Liver (tissue), 9 donors: ENCODE data around the gene LRRN2. TPM values are rescaled to one million over a fixed set of nuclear protein-coding genes. Genes with fewer than 3 reads are reported as not detected.

ENCODE experiments used
- DNase-seq: peaks from one replicate; pipeline ENCODE4 v3.0.0-alpha.2; 2017; ENCODE audit warnings: low spot score
- H3K27ac ChIP-seq, 2 donors: one replicate each; pipeline ENCODE4 v1.7.0; 2013; ENCODE audit warnings: inconsistent platforms in 2 of 2, low read length in 2 of 2, control low read depth in 1 of 2, low read depth in 1 of 2, mild to moderate bottlenecking in 1 of 2
- H3K27me3 ChIP-seq, 4 donors: one replicate each; pipeline versions ENCODE4 v1.6.1 to v1.7.0; 2013; ENCODE audit warnings: low read length in 3 of 4, inconsistent platforms in 1 of 4, mild to moderate bottlenecking in 1 of 4, moderate library complexity in 1 of 4; ENCODE audit not compliant: control insufficient read depth in 4 of 4, insufficient read depth in 4 of 4
- H3K36me3 ChIP-seq, 4 donors: one replicate each; pipeline versions ENCODE4 v1.6.1 to v1.7.0; 2013; ENCODE audit warnings: low read length in 3 of 4, mild to moderate bottlenecking in 3 of 4, low read depth in 1 of 4, moderate library complexity in 1 of 4; ENCODE audit not compliant: control insufficient read depth in 4 of 4, insufficient read depth in 3 of 4
- H3K4me1 ChIP-seq, 4 donors: one replicate each; pipeline versions ENCODE4 v1.6.1 to v1.7.0; 2013; ENCODE audit warnings: low read length in 3 of 4, mild to moderate bottlenecking in 3 of 4, moderate library complexity in 1 of 4; ENCODE audit not compliant: control insufficient read depth in 4 of 4, insufficient read depth in 4 of 4
- H3K4me3 ChIP-seq, 3 donors: one replicate each; pipeline versions ENCODE4 v1.6.1 to v1.7.0; 2013; ENCODE audit warnings: low read length in 3 of 3, control low read depth in 1 of 3, low read depth in 1 of 3, mild to moderate bottlenecking in 1 of 3
- H3K9ac ChIP-seq, 2 donors: one replicate each; pipeline ENCODE4 v1.7.0; 2013; ENCODE audit warnings: low read length in 2 of 2, mild to moderate bottlenecking in 2 of 2, moderate library complexity in 2 of 2, control low read depth in 1 of 2, low read depth in 1 of 2
- H3K9me3 ChIP-seq, 4 donors: one replicate each; pipeline versions ENCODE4 v1.6.1 to v1.7.0; 2013; ENCODE audit warnings: low read length in 3 of 4; ENCODE audit not compliant: control insufficient read depth in 4 of 4
- EGR1 ChIP-seq, 2 donors: IDR thresholded peaks; 2 replicates each; pipeline ENCODE4 v1.6.1; 2016 to 2018; ENCODE audit warnings: antibody characterized with exemption in 2 of 2, low read depth in 2 of 2
- FOXA1 ChIP-seq: IDR thresholded peaks from 2 replicates; pipeline ENCODE4 v1.6.1; 2016; ENCODE audit warnings: antibody characterized with exemption
- FOXA2 ChIP-seq: IDR thresholded peaks from 2 replicates; pipeline ENCODE4 v1.6.1; 2016; ENCODE audit warnings: antibody characterized with exemption
- GABPA ChIP-seq, 2 donors: IDR thresholded peaks in 1 of 2; conservative IDR thresholded peaks in 1 of 2; 2 replicates each; pipeline ENCODE4 v1.6.1; 2016; ENCODE audit warnings: antibody characterized with exemption in 2 of 2, mild to moderate bottlenecking in 1 of 2, moderate library complexity in 1 of 2
- HNF4A ChIP-seq, 2 donors: conservative IDR thresholded peaks; 2 replicates each; pipeline ENCODE4 v1.6.1; 2016; ENCODE audit warnings: antibody characterized with exemption in 2 of 2, mild to moderate bottlenecking in 2 of 2
- HNF4G ChIP-seq: IDR thresholded peaks from 2 replicates; pipeline ENCODE4 v1.6.1; 2016; ENCODE audit warnings: antibody characterized with exemption
- JUND ChIP-seq, 2 donors: IDR thresholded peaks; 2 replicates each; pipeline ENCODE4 v1.6.1; 2016; ENCODE audit warnings: antibody characterized with exemption in 2 of 2
- NR2F2 ChIP-seq: IDR thresholded peaks from 2 replicates; pipeline ENCODE4 v1.6.1; 2016; ENCODE audit warnings: antibody characterized with exemption
- RAD21 ChIP-seq, 2 donors: IDR thresholded peaks; 2 replicates each; pipeline ENCODE4 v1.6.1; 2016; ENCODE audit warnings: antibody characterized with exemption in 2 of 2, mild to moderate bottlenecking in 2 of 2
- REST ChIP-seq: IDR thresholded peaks from 2 replicates; pipeline ENCODE4 v1.6.1; 2016; ENCODE audit warnings: antibody characterized with exemption, mild to moderate bottlenecking
- RXRA ChIP-seq, 2 donors: IDR thresholded peaks; 2 replicates each; pipeline ENCODE4 v1.6.1; 2017 to 2018; ENCODE audit warnings: antibody characterized with exemption in 2 of 2, mild to moderate bottlenecking in 1 of 2
- SP1 ChIP-seq: IDR thresholded peaks from 2 replicates; pipeline ENCODE4 v1.6.1; 2018; ENCODE audit warnings: antibody characterized with exemption, mild to moderate bottlenecking
- TAF1 ChIP-seq: conservative IDR thresholded peaks from 2 replicates; pipeline ENCODE4 v1.6.1; 2016; ENCODE audit warnings: antibody characterized with exemption, mild to moderate bottlenecking
- YY1 ChIP-seq: IDR thresholded peaks from 2 replicates; pipeline ENCODE4 v1.6.1; 2016; ENCODE audit warnings: antibody characterized with exemption, mild to moderate bottlenecking
- WGBS: extraction: QIAGEN DNeasy Blood & Tissue Kit; methylation state at CpG from one replicate; pipeline ENCODE4 v1.1.7; 2013; 5-methylcytosine and 5-hydroxymethylcytosine counted together
- polyA plus RNA-seq, 2 donors: library from polyadenylated mRNA; stranded (reverse) in 1 of 2; unstranded in 1 of 2; fragments of 200-250 nt in 1 of 2; fragments of >200 nt in 1 of 2; fragmentation: Nextera tagmentation in 1 of 2; extraction: Ambion mirVana in 1 of 2; gene quantifications; one replicate each; pipeline versions ENCODE4 v1.2.1 to v1.2.3, GENCODE V29; 2013 to 2015
- total RNA-seq, 2 donors: library from RNA; depleted of rRNA; stranded (reverse); fragments of >200 nt; gene quantifications; one replicate each; pipeline ENCODE4 v1.2.3, GENCODE V29; 2014
- TF ChIP-seq, protein P1 (sequence below): fragments of 150-350 bp; IDR thresholded peaks from 2 replicates; pipeline ENCODE4 v1.5.1; 2017; ENCODE audit warnings: improper control_type of control experiment, low read depth, low read length; ENCODE audit not compliant: missing input control
- TF ChIP-seq, protein P2 (sequence below): IDR thresholded peaks from 2 replicates; pipeline ENCODE4 v1.6.1; 2016; ENCODE audit warnings: antibody characterized with exemption
- TF ChIP-seq, protein P3 (sequence below): IDR thresholded peaks from 2 replicates; pipeline ENCODE4 v1.6.1; 2016; ENCODE audit warnings: antibody characterized with exemption
- donor health status: healthy.
- donor health status: healthy.
- donor health status: healthy.
- donor health status: healthy.
- donor health status: healthy.

The LRRN2 gene
- total and polyA plus RNA-seq, 4 donors, result 0.13 to 2.8 (median 0.28) TPM

DNA sequence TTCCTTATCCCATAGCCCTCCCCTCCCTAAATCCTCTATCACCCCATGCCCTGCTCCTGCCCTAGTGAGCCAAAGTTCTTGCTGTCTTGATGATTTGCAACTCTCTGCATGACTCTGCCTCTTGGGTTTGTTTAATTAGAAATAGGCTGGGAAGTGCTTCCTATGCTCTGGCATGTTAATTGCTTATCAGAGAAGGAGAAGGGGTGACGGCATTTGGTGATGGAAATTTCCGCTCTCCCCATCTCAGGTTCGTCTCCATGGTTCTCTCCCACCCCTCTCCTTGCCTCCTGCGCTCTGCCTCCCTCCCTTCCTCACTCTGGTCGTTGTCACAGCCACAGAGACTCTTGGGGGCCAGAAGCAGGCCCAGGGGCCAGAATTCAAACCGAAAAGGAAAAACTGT, 68.9 kb downstream of the LRRN2 start:
- DNase-seq, result no peak
- TF ChIP-seq FOXA1, result no peak
- TF ChIP-seq, protein P1, sequence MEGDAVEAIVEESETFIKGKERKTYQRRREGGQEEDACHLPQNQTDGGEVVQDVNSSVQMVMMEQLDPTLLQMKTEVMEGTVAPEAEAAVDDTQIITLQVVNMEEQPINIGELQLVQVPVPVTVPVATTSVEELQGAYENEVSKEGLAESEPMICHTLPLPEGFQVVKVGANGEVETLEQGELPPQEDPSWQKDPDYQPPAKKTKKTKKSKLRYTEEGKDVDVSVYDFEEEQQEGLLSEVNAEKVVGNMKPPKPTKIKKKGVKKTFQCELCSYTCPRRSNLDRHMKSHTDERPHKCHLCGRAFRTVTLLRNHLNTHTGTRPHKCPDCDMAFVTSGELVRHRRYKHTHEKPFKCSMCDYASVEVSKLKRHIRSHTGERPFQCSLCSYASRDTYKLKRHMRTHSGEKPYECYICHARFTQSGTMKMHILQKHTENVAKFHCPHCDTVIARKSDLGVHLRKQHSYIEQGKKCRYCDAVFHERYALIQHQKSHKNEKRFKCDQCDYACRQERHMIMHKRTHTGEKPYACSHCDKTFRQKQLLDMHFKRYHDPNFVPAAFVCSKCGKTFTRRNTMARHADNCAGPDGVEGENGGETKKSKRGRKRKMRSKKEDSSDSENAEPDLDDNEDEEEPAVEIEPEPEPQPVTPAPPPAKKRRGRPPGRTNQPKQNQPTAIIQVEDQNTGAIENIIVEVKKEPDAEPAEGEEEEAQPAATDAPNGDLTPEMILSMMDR, result no peak
- TF ChIP-seq HNF4A (conservative IDR thresholded peaks at IDR 0.05), result no peak
- TF ChIP-seq JUND (IDR thresholded peaks at IDR 0.05), result no peak
- no peak for TF ChIP-seq RAD21 (IDR thresholded peaks at IDR 0.05)
- TF ChIP-seq NR2F2, result no peak
- TF ChIP-seq SP1, result no peak
- TF ChIP-seq, protein P2, sequence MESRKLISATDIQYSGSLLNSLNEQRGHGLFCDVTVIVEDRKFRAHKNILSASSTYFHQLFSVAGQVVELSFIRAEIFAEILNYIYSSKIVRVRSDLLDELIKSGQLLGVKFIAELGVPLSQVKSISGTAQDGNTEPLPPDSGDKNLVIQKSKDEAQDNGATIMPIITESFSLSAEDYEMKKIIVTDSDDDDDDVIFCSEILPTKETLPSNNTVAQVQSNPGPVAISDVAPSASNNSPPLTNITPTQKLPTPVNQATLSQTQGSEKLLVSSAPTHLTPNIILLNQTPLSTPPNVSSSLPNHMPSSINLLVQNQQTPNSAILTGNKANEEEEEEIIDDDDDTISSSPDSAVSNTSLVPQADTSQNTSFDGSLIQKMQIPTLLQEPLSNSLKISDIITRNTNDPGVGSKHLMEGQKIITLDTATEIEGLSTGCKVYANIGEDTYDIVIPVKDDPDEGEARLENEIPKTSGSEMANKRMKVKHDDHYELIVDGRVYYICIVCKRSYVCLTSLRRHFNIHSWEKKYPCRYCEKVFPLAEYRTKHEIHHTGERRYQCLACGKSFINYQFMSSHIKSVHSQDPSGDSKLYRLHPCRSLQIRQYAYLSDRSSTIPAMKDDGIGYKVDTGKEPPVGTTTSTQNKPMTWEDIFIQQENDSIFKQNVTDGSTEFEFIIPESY, result no peak
- TF ChIP-seq, protein P3, sequence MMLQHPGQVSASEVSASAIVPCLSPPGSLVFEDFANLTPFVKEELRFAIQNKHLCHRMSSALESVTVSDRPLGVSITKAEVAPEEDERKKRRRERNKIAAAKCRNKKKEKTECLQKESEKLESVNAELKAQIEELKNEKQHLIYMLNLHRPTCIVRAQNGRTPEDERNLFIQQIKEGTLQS, result no peak
- no peak for TF ChIP-seq FOXA2
- no peak for TF ChIP-seq TAF1
- no peak for TF ChIP-seq EGR1 (IDR thresholded peaks at IDR 0.05; ENCODE audit: low read depth in 2 of 2)
- no peak for TF ChIP-seq YY1
- no peak for TF ChIP-seq RXRA (IDR thresholded peaks at IDR 0.05)
- no peak for TF ChIP-seq REST
- WGBS, result 83% methylated on average over 6 of the region's 6 CpGs

GRCh38 chr1:204615881-204616280, 69.7 kb downstream of the LRRN2 start:
- no peak overlapping the region for H3K4me3 ChIP-seq
- no peaks in the 10 kb centered on the region for H3K36me3 ChIP-seq
- H3K9ac ChIP-seq, result no peak overlapping the region
- 90% methylated on average over 8 of the region's 8 CpGs for WGBS
- no peaks in the 10 kb centered on the region for H3K9me3 ChIP-seq
- no peak overlapping the region for H3K27ac ChIP-seq
- DNase-seq, result no peak
- H3K27me3 ChIP-seq, result no peaks in the 10 kb centered on the region
- TF ChIP-seq, protein P2, result no peak
- no peak for TF ChIP-seq JUND (IDR thresholded peaks at IDR 0.05)
- no peak for TF ChIP-seq GABPA (IDR thresholded peaks at IDR 0.05 in 1 of 2, conservative IDR thresholded peaks at IDR 0.05 in 1 of 2)
- TF ChIP-seq HNF4G, result no peak
- TF ChIP-seq FOXA1, result no peak
- no peaks in the 10 kb centered on the region for H3K4me1 ChIP-seq

More for the DNA sequence above, 68.9 kb downstream of the LRRN2 start:
- no peaks in the 10 kb centered on the region for H3K4me1 ChIP-seq
- no peaks in the 10 kb centered on the region for H3K27me3 ChIP-seq
- H3K4me3 ChIP-seq, result no peak overlapping the region
- H3K36me3 ChIP-seq, result no peaks in the 10 kb centered on the region
- H3K9me3 ChIP-seq, result no peaks in the 10 kb centered on the region
- H3K27ac ChIP-seq, result no peak overlapping the region
- H3K9ac ChIP-seq, result no peak overlapping the region
